GM18499 (cell line): ENCODE data around the gene DDX51.
"Not testable (repeated sequence)": the region's sequence is repeated elsewhere in the genome, so short reads cannot be mapped to it uniquely, and the experiment has no call there.

ENCODE experiments used
- ATAC-seq: cut with Tn5 transposase; IDR thresholded peaks from one replicate; pipeline ENCODE4 v1.9.1; 2021; ENCODE audit warnings: moderate number of reproducible peaks; ENCODE audit not compliant: insufficient read depth, unreplicated experiment

The DDX51 gene

DNA sequence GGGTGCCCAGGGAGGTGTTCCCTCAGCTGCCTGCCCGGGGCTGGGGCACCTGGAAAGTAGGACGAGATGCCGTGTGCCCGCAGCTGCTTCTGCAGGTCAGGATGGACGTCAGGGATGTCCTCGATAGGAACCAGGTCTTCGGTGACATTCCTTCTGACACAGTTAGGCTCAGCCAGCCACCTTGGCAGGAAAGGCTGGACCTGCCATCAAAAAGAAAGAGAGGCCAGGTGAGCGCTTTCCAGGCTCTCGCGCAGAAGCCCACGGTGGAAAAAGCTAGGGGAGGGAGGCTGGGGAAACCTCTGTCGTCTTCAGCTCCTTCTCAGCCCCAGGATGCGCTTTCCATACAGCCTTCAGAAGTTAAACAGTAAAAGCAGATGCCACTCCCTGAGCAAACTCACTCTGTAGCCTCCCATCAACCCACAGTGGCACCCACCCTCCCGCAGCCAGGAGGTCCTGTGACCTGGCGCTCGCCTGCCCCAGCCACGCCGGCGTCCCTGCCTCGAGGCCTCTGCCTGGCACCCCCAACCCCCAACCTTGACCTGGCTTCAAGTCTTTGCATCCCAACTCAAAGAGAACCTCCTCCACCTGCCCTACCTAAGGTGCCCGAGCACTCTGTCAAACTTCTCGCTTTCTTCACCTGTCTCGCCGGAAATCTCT is 1.3 kb downstream of the DDX51 start:
- ATAC-seq = no peak

DNA sequence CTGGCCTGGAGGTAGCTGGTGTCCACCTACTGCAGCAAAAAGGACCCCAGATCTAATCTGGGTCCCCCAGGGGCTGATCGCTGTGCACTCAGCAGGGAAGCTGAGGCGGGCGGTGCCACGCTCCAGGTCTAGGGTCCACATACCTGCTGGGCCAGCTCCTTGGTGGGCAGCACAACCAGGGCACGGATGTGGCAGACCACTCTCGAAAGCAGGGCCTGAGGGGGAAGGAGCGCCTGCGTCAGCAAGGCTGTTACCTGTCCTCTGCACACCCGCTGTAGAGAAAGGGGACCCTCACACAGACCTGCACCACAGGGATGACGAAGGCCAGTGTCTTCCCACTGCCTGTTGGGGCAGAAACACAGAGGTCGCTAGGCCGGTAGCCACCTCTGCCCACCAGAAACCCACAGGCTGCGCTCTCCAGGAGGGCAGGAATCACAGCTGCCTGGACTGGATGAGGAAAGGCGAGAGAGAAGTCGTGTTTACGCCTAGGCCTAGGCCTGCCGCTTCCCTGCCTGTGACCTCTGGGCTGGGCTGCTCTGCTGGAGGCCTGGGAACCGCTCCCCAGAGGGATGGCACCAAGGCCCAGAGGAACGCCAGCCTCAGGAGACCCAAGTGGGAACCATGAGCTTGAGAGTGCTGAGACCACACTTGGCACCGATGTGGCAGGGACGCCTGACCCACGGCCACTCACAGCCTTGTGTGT is 2.0 kb downstream of the DDX51 start:
- no peak for ATAC-seq

DNA sequence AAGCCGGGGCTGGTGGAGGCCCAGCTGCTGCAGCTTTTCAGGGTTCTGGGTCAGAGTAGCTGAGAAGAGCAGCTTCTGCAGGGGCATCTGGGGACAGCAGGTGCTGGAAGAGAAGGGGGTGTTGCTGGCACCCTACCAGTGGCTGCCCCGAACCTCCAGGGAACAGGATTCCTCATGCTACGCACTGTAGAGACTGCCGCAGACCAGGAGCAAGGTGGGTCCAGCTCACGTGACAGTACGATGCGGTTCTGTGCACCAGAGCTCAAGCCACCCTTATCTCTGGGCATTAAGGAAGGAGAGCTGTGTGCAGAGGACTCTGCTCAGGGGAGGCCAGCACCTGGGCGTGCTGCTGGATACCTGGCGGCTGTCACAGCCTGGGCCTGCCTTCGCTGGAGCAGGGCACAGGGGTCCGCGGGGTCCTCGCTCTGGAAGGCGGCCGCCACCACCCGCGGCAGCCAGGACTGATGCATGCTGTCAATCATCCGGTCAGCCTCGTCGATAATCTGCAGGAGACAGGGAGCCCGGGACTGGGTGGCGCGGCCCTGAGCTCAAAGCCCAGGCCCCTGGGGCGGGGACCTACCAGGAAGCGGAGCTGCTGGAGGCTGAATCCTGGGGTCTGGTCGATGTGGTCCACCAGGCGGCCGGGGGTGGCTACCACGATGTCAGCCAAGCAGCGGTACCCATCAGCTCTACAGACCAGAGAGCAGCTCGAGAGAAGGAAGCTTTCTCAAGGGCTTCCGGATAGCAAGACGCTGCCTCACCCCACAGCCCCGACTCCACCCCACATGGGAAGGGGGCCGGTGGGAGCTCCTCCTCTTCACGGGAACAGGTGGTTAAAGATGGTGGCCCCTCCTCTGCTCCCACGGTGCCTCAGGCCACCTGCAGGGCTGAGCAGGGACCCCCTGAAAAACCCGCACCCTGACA is 2.9 kb downstream of the DDX51 start:
- ATAC-seq = no peak

DNA sequence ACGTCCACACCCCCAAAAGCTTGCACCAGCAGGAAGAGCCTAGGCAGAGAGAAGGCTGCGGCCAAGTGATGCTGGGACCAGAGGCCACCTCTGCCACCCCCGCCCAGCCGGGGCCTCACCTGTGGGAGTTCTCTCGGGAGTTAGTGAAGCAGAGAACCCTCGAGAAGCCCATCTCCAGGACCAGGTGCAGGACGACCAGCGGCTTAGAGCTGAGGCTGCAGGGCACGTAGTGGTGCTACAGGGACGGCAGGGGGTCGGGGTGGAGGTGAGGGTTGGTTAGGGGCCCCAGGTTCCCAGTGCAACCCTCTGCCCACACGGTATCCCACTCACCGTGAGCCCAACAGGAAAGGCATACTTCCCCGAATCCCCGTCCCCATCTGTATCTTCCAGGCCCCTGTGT is 3.6 kb downstream of the DDX51 start:
- no peak for ATAC-seq

DNA sequence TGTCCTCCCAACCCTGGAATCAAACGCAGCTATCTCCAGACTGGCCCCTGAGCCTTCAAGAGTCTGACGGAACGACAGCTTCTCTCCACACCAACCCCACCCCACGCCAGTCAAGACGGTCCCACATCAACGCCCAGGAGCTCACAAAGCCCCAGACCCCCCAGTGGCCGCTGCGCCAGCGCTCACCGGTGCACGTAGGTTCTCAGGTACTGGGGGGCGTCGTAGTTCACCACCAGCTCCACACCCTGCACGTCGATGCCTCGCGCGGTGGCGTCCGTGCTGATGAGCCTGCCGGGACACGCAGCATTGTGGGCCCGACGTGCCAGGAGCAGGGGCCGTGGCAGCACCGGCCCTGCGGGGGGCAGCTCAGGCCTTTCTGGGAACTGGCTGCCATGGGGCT is 4.2 kb downstream of the DDX51 start:
- ATAC-seq = no peak

DNA sequence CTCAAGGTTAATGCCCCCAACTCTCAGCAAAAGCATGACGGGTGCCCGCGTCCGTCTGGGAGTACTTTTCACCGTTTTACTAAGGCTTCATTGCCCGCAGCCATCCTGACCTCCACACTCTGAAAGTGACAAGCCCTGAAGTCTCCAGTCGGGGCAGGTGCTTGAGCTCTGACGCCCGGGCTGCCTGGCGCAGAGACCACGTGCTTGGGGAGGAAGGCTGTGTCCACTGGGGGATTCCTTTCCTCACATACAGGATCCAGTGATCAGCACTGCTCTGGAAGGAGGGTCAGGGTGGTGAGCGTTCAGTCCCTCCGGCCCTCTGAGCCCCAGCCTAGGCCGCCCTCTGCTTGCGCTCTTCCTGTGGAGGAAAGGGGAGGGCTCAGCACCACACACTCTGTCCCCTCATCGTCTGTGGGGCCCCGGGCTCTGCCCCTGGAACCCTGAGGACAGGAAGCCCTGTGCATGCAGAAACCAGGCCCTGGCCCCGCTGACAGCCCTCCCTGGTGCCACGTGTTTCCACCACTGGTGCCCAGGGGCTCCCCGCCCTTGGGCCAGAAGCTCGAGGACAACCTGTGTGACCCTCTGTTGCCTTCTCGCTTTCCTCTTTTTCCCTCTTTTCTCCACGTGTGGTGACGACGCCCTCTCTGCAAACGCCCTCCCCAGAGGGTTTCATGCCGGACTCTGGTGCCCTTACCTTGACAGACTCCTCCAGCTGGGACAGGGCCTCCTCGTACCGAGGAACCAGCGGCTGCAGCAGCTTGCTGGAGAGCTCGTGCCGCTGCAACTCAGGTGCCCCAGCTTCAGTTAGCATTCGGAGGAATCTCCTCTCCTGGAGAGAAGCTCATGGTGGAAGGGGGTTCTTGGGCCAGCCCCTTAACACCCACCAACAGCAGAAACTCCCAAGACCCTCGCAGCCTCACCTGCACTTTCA is 4.9 kb downstream of the DDX51 start:
- ATAC-seq = no peak

DNA sequence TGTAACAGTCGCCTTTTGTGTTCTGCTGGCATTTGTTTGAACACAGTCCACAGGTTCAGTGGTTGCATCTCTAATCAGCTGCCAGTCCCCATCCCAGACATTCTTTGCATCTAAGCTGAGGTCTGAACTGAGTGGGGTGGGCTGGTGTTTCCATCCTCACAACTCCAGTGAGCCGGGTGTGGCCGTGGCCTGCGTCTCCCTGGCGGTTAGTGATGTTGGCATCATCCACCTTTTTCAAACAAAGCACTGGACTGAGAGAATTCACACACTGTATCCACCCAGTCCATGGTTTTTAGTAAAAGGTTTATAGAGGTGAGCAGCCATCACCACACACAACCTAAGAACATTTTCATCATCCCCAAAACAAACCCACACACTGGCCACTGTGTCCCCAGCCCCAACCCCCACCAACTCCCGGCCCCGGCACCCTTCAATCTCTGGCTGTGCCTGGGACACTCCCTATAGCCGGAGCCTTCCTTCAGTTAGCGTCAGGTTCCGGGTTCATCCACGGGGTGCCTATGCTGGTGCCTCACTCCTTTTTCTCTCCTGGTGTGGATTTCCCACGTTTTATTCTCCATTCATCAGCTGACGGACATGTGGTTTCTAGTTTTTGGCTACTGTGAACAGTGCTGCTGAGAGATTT is 6.5 kb downstream of the DDX51 start:
- ATAC-seq = no peak

DNA sequence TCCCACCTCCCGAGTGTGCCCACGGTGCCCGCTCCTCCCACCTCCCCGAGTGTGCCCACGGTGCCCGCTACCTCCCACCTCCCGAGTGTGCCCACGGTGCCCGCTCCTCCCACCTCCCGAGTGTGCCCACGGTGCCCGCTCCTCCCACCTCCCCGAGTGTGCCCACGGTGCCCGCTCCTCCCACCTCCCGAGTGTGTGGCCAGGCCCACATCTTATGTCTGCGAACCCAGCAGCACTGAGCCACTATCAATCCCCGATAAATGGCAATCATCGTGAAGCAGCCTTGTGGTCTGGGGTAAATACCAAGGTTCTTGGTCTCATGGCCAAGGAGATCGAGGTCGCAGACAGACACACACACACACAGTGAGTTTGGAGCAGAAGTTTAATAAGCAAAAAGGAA is 7.9 kb downstream of the DDX51 start:
- ATAC-seq = not testable (repeated sequence)

DNA sequence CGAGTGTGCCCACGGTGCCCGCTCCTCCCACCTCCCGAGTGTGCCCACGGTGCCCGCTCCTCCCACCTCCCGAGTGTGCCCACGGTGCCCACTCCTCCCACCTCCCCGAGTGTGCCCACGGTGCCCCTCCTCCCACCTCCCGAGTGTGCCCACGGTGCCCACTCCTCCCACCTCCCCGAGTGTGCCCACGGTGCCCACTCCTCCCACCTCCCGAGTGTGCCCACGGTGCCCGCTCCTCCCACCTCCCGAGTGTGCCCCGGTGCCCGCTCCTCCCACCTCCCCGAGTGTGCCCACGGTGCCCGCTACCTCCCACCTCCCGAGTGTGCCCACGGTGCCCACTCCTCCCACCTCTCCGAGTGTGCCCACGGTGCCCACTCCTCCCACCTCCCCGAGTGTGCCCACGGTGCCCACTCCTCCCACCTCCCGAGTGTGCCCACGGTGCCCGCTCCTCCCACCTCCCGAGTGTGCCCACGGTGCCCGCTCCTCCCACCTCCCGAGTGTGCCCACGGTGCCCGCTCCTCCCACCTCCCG is 9.4 kb downstream of the DDX51 start:
- ATAC-seq = not testable (repeated sequence)

DNA sequence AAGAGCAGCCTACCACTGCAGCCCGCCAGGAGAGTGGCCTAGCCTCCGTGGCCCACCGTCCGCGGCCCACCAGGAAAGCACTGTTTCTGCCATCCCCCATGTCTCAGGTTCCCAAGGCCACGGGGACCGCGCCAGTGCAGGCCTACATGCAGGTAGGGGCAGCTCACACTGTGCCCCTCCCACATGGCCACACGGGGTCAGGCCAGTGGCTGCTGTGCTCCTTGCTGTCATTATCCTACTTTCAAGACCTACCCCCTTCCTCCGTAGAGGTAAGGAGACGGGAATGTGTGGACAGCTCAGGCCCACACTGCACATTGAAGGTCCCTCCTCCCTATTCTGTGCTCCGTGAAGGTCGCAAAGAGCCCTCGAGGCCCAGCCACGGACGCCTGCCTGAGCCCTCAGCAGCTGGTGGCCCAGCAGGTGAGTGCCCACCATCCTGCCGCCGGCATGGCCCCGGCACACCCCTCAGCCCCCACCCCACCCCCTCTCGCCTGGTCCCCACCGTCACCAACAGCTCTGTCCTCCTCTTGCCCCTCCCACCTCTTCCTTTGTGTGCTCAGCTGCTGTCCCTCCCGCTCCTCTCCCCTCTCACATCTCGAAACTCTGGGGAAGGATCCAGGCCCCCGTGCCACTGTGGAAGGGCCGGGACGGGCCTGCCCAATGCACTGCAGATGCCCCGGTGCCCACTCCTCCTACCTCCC is 10.0 kb downstream of the DDX51 start:
- no peak for ATAC-seq

DNA sequence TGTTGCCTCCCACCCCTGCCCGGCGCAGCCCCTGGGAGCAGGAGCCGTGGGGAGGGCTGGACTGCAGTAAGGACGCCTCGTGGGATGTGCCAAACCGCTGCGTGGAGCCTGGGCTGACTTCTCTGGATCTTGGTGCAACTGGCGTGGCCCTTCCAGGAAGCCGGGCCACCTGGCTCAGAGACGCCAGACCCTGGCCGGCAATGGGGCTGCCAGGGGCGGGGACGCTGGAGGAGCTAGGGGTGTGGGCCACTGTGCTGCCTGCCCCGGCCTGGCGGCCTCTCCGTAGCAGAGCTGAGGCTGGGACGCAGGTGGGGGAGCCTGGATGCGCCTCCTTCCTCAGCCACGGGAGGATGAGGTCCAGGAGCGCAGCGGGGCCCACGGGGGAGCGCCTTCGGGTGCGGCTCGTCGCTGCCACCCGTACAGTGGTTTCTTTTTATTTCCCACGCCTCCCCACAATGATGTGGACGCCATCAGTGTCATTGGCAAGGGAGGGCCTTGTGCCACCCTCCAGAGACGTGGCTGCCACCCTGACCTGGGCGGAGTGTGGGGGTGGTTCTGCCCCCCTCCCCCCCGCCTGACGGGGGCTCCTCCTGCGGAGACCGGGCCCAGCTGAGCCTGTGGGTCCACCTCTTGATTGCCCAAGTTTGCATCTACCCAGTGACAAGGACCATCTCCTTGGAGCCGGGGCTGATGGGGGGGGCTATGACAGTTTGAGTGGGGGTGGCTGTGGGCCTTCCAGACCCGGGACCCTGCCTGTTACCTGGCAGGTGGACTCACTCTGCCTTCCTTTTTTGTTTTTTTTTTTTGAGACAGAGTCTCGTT is 11.3 kb downstream of the DDX51 start:
- no peak for ATAC-seq

DNA sequence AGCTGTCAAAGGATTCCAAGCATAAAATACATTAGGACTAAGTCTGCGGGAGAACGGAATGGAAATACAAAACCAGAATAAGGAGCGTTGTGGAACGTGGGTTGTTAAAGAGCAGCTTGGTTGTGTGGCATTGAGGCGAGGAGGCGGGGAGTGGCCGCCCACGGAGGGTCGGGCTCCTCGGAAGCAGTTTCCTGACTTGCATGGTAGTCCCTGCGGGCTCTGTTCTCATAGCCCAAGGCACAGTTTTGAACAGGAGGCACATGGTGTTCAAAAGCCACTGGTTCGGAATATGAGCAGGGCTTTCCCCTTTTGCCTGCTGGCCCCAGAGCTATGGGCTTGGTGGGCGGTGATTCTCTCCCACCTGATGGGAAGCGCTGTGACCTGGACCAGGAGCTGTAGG is 12.2 kb downstream of the DDX51 start:
- ATAC-seq = no peak

DNA sequence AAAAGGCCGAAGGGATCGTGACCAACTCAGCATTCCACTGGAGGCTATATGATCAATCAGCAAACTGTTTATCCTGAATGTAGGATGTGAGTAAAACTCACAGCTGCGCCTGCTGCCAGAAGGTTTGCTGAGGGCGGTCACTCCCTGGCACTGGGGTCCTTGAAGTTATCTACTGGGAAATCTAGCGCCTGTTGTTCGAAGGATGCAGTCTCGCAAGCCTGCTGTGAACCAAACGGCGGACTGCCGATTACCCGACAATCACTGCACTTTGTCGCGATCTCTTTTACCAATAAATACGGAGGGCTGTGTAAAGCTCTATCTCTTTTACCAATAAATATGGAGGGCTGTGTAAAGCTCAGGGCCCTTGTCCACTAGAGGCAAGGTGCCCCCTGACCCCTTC is 12.9 kb downstream of the DDX51 start:
- no peak for ATAC-seq

DNA sequence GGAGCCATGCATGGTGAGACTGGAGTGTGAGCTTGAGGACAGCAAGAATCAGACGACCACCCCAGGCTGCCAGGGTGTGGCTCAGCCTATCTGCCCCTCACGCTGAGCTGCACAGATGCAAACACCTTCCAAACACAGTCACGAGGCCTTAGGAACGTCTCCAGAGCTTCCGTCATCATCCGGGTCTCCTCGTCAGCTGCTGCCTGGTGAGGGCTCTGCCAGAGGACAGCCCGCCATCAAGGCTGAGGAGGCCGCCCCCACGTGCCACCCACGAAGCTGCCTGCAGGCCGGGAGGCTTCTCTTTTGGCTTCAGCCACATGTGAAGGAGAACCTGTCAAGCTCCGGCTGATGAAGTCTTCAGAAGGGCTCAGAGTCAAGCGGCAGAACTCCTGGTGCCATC is 13.4 kb downstream of the DDX51 start:
- ATAC-seq = no peak

DNA sequence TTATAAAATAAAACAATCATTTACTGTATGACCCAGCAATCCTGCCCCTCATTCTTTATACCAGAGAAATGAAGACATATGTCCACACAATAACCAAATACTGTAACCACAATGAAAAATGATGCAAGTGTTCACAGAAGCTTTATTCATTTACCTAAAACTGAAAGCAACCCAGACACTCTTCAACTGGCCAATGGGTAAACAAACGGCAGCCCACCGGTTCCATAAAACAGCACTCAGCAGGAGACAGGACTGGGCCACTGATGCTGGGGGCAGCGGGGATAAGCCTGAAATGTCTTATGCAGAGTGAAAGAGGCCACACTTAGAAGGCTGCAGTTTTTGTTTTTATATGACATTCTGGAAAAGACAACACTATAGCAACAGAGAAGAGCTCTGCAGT is 15.1 kb downstream of the DDX51 start:
- ATAC-seq = no peak

DNA sequence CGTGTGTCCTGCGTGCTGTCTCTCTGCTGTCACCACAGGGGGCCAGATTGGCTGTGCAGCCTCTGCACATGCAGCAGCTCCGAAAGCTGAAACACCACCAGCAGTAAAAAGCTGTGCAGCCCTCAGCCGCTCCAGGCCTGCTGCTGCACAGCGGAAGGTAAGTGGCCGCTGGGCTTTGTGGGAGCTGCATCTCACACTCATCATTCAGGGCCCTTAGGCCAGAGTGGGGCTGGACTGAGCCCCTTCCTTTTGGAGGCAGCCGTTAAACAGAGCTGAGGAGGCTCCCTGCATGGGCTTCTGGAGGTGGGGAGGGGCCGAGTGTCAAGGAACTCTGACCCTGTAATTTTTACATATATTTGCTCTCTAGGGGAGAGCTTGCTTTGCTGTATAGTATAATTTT is 17.1 kb downstream of the DDX51 start:
- ATAC-seq = no peak

DNA sequence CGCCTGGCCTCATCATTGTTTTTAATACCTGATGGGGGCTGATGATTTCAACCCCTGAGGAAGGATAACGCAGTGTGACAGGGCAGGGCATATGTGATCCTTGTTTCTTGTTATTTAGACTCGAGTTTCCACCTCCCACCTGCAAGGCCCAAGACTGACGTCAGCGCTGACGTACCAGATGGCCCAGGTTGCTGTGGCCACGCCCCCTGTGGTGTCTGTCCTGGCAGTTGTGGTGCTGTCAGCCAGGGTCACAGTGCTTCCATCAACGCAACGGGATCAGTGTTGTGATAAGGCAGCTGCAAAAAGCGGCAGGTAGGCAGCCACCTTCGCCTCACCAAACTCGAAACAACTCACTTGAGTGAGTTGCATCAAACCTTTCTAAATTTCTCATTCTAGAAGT is 18.4 kb downstream of the DDX51 start:
- no peak for ATAC-seq
